Central memory CD8-positive, alpha-beta T cell (primary cell): Measurements from ENCODE around the gene ARHGEF26.
A peak's percentile ranks its signal among the peaks of the same experiment; 100 is the strongest.

Experiments used
- ATAC-seq: fragments of 150-1000 bp; cut with Tn5 transposase; replicated peaks from 2 replicates; pipeline ENCODE4 v1.10.0; 2022; ENCODE audit warnings: mild to moderate bottlenecking, moderate FRiP score, moderate number of reproducible peaks; ENCODE audit not compliant: poor library complexity, severe bottlenecking; ENCODE audit errors: extremely low read depth
- DNase-seq, 2 donors: peaks; one replicate each; pipeline ENCODE4 v3.0.0; 2021; ENCODE audit warnings: low spot score in 2 of 2
- H3K27ac Mint-ChIP-seq: one replicate; pipeline ENCODE4 v1.8.0; 2022; ENCODE audit warnings: low read depth, mild to moderate bottlenecking, moderate library complexity, mixed read lengths
- H3K27me3 Mint-ChIP-seq: one replicate; pipeline ENCODE4 v1.8.0; 2022; ENCODE audit warnings: mixed read lengths
- H3K36me3 Mint-ChIP-seq: one replicate; pipeline ENCODE4 v1.8.0; 2022; ENCODE audit warnings: mild to moderate bottlenecking, moderate library complexity, mixed read lengths; ENCODE audit not compliant: insufficient read depth
- H3K4me1 Mint-ChIP-seq: one replicate; pipeline ENCODE4 v1.8.0; 2022; ENCODE audit warnings: mixed read lengths
- H3K4me3 Mint-ChIP-seq: one replicate; pipeline ENCODE4 v1.8.0; 2022; ENCODE audit warnings: mild to moderate bottlenecking, moderate library complexity, mixed read lengths
- H3K9me3 Mint-ChIP-seq: one replicate; pipeline ENCODE4 v1.8.0; 2022; ENCODE audit warnings: mixed read lengths

ARHGEF26 gene

DNA sequence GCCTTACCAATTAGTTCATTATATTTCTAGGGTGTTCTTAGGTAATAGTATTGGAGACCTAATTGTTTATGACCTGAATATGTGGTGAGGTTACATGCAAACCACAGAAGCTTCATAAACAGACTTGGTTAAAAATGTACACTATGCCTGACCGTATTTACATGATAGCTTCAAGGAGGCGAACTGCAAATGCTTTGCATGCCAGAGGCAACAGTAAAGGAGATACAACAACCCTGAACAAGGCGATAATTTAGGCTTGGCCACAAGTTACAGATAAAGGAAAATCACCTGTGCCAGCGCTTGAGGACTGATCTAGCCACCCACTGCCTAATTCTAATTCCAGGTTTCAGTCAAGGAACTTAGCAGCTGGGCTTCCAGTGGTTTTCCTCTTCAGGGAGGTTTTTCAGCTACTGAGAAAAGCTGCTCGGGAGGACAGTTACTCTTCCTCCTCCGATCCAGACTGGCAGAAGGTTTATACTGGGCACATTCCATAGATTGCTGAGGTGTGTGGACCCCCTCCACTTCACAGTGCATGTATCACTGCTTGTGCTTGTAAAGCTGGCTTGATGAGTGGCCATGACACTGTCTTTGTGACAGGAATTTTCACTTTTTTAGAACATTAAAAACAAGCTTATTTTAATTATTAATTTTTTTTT is 107.5 kb downstream of the ARHGEF26 start:
- Mint-ChIP-seq H3K27me3 (peaks cover 9% of the 10 kb centered on the region), H3K9me3 (no peaks in the 10 kb centered on the region), H3K4me1 (no peaks in the 10 kb centered on the region), H3K36me3 (no peaks in the 10 kb centered on the region), H3K4me3 (no peak overlapping the region), H3K27ac (no peak overlapping the region)
- DNase-seq (no peak), ATAC-seq (no peak)

DNA sequence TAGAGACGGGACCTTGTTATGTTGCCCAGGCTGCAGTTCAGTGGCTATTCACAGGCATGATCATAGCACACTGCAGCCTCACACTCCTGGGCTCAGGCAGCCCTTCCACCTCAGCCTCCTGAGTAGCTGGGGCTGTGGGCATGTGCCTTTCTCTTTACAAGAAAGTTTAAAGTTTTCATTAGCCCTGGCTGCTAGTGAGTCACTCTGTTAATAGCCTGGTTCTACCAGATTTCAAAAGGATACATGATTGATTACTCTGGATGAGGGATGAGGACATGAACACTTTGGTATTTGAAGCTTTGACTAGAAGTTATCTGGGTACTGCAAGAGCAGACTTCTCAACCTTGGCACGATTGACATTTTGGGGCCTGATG is 108.0 kb downstream of the ARHGEF26 start:
- no peak overlapping the region for H3K4me3 Mint-ChIP-seq
- DNase-seq: no peak
- no peaks in the 10 kb centered on the region for H3K4me1 Mint-ChIP-seq
- no peak for ATAC-seq
- peaks cover 14% of the 10 kb centered on the region for H3K27me3 Mint-ChIP-seq
- H3K9me3 Mint-ChIP-seq: no peaks in the 10 kb centered on the region
- H3K36me3 Mint-ChIP-seq: no peaks in the 10 kb centered on the region
- H3K27ac Mint-ChIP-seq: no peak overlapping the region

- no peaks in the 10 kb centered on the region for H3K9me3 Mint-ChIP-seq
- ATAC-seq: no peak
- no peaks in the 10 kb centered on the region for H3K4me1 Mint-ChIP-seq
- H3K27ac Mint-ChIP-seq: no peak overlapping the region
- peaks cover 52% of the 10 kb centered on the region for H3K27me3 Mint-ChIP-seq
- H3K36me3 Mint-ChIP-seq: peaks cover 1% of the 10 kb centered on the region
- no peak for DNase-seq
- no peak overlapping the region for H3K4me3 Mint-ChIP-seq
Measured at GRCh38 chr3:154235330-154235729, 114.1 kb downstream of the ARHGEF26 start.

- H3K27ac Mint-ChIP-seq: no peak overlapping the region
- ATAC-seq (no peak), DNase-seq (no peak)
- H3K36me3 Mint-ChIP-seq: peaks cover 1% of the 10 kb centered on the region
- H3K4me1 Mint-ChIP-seq: no peaks in the 10 kb centered on the region
- no peak overlapping the region for H3K4me3 Mint-ChIP-seq
- H3K27me3 Mint-ChIP-seq: peaks cover 52% of the 10 kb centered on the region
- no peaks in the 10 kb centered on the region for H3K9me3 Mint-ChIP-seq
Measured at GRCh38 chr3:154236331-154236730, 115.1 kb downstream of the ARHGEF26 start.

DNA sequence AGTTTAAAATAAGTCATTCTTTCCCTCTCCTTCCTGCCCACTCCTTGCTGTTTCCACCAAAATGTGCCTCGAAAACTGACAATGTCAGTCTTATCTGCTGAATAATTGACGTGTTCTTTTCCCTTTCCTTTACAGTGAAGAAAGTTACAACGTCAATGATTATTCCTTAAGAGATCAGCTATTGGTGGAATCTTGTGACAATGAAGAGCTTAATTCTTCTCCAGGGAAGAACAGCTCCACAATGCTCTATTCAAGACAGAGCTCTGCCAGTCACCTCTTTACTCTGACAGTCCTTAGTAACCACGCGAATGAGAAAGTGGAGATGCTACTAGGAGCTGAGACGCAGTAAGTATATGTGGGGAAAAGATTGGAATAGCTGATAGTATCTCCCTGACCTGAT is 119.0 kb downstream of the ARHGEF26 start:
- peaks cover 1% of the 10 kb centered on the region for H3K36me3 Mint-ChIP-seq
- DNase-seq (no peak), ATAC-seq (no peak)
- H3K27ac Mint-ChIP-seq: no peak overlapping the region
- H3K4me3 Mint-ChIP-seq: no peak overlapping the region
- no peaks in the 10 kb centered on the region for H3K9me3 Mint-ChIP-seq
- no peaks in the 10 kb centered on the region for H3K4me1 Mint-ChIP-seq
- H3K27me3 Mint-ChIP-seq: peaks cover 29% of the 10 kb centered on the region

- DNase-seq (no peak), ATAC-seq (no peak)
- H3K9me3 Mint-ChIP-seq: no peaks in the 10 kb centered on the region
- peaks cover 18% of the 10 kb centered on the region for H3K27me3 Mint-ChIP-seq
- H3K4me3 Mint-ChIP-seq: no peak overlapping the region
- H3K27ac Mint-ChIP-seq: no peak overlapping the region
- H3K36me3 Mint-ChIP-seq: peaks cover 1% of the 10 kb centered on the region
- H3K4me1 Mint-ChIP-seq: no peaks in the 10 kb centered on the region
Measured at GRCh38 chr3:154241496-154241895, 120.3 kb downstream of the ARHGEF26 start.

GRCh38 chr3:154242766-154243165 is 121.6 kb downstream of the ARHGEF26 start:
- Mint-ChIP-seq H3K4me3 (no peak overlapping the region), H3K9me3 (no peaks in the 10 kb centered on the region), H3K4me1 (no peaks in the 10 kb centered on the region), H3K27ac (no peak overlapping the region), H3K27me3 (peaks cover 18% of the 10 kb centered on the region), H3K36me3 (peaks cover 3% of the 10 kb centered on the region)
- DNase-seq: no peak
- no peak for ATAC-seq

GRCh38 chr3:154243353-154243752 is 122.2 kb downstream of the ARHGEF26 start:
- Mint-ChIP-seq H3K36me3 (peaks cover 3% of the 10 kb centered on the region), H3K9me3 (no peaks in the 10 kb centered on the region), H3K27ac (no peak overlapping the region), H3K27me3 (peaks cover 16% of the 10 kb centered on the region), H3K4me1 (no peaks in the 10 kb centered on the region), H3K4me3 (no peak overlapping the region)
- DNase-seq: no peak
- ATAC-seq: no peak

DNA sequence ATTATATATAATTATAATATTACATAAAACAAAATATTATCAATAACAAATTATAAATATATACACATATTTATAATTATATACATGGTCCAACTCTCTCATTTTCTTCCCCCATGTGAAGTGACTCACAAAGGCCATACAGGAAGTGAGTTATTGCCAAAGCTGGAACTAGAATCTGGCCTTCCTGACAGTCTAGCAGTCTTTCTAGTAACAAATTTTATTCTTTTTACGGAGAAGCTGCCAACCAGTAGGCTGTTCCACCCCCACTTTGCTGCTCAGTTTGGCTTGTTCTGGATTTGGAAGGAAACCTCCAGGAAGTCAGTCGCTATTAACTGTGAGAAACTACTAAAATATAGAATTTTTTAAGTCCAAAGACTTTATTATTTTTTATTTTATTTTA is 123.5 kb downstream of the ARHGEF26 start:
- H3K36me3 Mint-ChIP-seq: peaks cover 3% of the 10 kb centered on the region
- H3K4me1 Mint-ChIP-seq: no peaks in the 10 kb centered on the region
- no peaks in the 10 kb centered on the region for H3K9me3 Mint-ChIP-seq
- peaks cover 3% of the 10 kb centered on the region for H3K27me3 Mint-ChIP-seq
- no peak overlapping the region for H3K27ac Mint-ChIP-seq
- H3K4me3 Mint-ChIP-seq: no peak overlapping the region
- no peak for ATAC-seq
- DNase-seq: no peak

- no peak overlapping the region for H3K27ac Mint-ChIP-seq
- no peak for ATAC-seq
Measured at GRCh38 chr3:154247806-154248415, 126.7 kb downstream of the ARHGEF26 start.

DNA sequence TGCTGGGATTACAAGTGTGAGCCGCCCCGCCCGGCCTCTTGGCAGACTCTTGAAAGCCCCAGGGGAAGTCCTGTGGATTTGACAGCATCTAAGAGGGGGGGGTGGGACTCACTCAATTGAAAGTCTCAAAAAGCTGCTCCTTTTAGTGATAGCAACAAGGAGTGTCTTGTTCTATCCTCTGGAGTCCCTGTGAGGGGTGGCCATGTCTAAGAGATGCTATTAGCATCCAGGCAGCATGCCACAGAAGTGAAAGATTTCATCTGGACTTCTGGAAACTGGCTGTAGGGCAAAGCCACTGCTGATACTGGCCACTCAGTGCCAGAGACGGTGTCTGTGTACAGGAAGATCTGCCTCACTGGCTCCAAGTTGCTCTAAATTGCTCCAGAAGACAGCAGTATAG is 129.1 kb downstream of the ARHGEF26 start:
- ATAC-seq: no peak
- no peak for DNase-seq
- H3K27ac Mint-ChIP-seq: no peak overlapping the region
- H3K4me1 Mint-ChIP-seq: no peaks in the 10 kb centered on the region
- no peaks in the 10 kb centered on the region for H3K9me3 Mint-ChIP-seq
- no peaks in the 10 kb centered on the region for H3K27me3 Mint-ChIP-seq
- H3K4me3 Mint-ChIP-seq: no peak overlapping the region
- peaks cover 18% of the 10 kb centered on the region for H3K36me3 Mint-ChIP-seq

More at GRCh38 chr3:154247806-154248415, 126.7 kb downstream of the ARHGEF26 start:
- H3K4me1 Mint-ChIP-seq: no peaks in the 10 kb centered on the region
- H3K36me3 Mint-ChIP-seq: peaks cover 10% of the 10 kb centered on the region
- no peak overlapping the region for H3K4me3 Mint-ChIP-seq
- no peak for DNase-seq
- H3K9me3 Mint-ChIP-seq: no peaks in the 10 kb centered on the region
- no peaks in the 10 kb centered on the region for H3K27me3 Mint-ChIP-seq

DNA sequence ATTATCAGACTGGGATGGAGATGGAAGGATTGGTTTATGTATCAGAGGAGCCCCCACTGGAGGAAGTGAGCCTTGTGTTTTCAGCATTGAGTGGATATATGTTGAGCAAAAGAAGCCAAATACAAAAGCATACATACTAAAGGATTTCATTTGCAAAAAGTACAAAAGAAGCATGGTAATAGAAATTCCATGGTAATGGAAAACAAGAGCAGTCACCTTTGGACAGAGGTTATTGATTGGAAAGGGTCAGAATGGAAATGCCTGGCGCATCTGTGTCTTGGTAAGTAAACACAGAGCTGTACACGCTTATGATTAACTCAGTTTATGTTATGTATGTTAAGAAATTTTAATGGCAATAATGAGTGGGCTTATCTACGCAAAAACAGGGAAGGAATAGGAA is 130.4 kb downstream of the ARHGEF26 start:
- no peak overlapping the region for H3K27ac Mint-ChIP-seq
- no peak for ATAC-seq

GRCh38 chr3:154252759-154253638 is 131.8 kb downstream of the ARHGEF26 start:
- DNase-seq (peak; percentile 29 to 30), ATAC-seq (no peak)
- peaks cover 29% of the 10 kb centered on the region for H3K36me3 Mint-ChIP-seq
- no peak overlapping the region for H3K4me3 Mint-ChIP-seq
- no peak overlapping the region for H3K27ac Mint-ChIP-seq
- H3K9me3 Mint-ChIP-seq: no peaks in the 10 kb centered on the region
- no peaks in the 10 kb centered on the region for H3K4me1 Mint-ChIP-seq
- no peaks in the 10 kb centered on the region for H3K27me3 Mint-ChIP-seq

More for the DNA sequence above, 130.4 kb downstream of the ARHGEF26 start:
- Mint-ChIP-seq H3K27me3 (no peaks in the 10 kb centered on the region), H3K9me3 (no peaks in the 10 kb centered on the region), H3K4me3 (no peak overlapping the region), H3K4me1 (no peaks in the 10 kb centered on the region), H3K36me3 (peaks cover 21% of the 10 kb centered on the region)
- no peak for DNase-seq
